OCI-LY1 (cell line): ENCODE measurements around the gene GPR137B.

Experiments used
- H2AFZ ChIP-seq: fragments of 200-600 bp; sonication (generic), shearing (Covaris generic); 2 replicates; pipeline ENCODE4 v1.6.0; 2014; ENCODE audit warnings: antibody characterized with exemption, mild to moderate bottlenecking, low read length
- H3F3A ChIP-seq: fragments of 200-600 bp; sonication (generic), shearing (Covaris generic); 2 replicates; pipeline ENCODE4 v1.6.0; 2014; ENCODE audit warnings: mild to moderate bottlenecking, antibody characterized with exemption, low read length, moderate library complexity; ENCODE audit not compliant: insufficient read depth
- H3K27ac ChIP-seq: fragments of 200-600 bp; sonication (generic); 2 replicates; pipeline ENCODE4 v1.5.1; 2014; ENCODE audit warnings: low read length, mixed run types, mild to moderate bottlenecking, low read depth; ENCODE audit not compliant: poor library complexity, severe bottlenecking
- H3K27me3 ChIP-seq: fragments of 200-600 bp; sonication (generic); 2 replicates; pipeline ENCODE4 v1.6.0; 2014; ENCODE audit warnings: antibody characterized with exemption, mild to moderate bottlenecking, low read length, moderate library complexity; ENCODE audit not compliant: insufficient read depth
- H3K36me3 ChIP-seq: fragments of 200-600 bp; sonication (generic); 2 replicates; pipeline ENCODE4 v1.6.1; 2014; ENCODE audit warnings: mild to moderate bottlenecking, antibody characterized with exemption, low read length, moderate library complexity, mixed read lengths; ENCODE audit not compliant: insufficient read depth
- H3K4me1 ChIP-seq: fragments of 200-600 bp; sonication (generic); 2 replicates; pipeline ENCODE4 v1.5.1; 2014; ENCODE audit warnings: mild to moderate bottlenecking, low read length, moderate library complexity; ENCODE audit not compliant: insufficient read depth, severe bottlenecking
- H3K4me2 ChIP-seq: fragments of 200-600 bp; sonication (generic), shearing (Covaris generic); 2 replicates; pipeline ENCODE4 v1.6.1; 2014; ENCODE audit warnings: low read length
- H3K4me3 ChIP-seq: fragments of 200-600 bp; sonication (generic); 2 replicates; pipeline ENCODE4 v1.5.1; 2014; ENCODE audit warnings: low read length, low read depth, mild to moderate bottlenecking, mixed read lengths; ENCODE audit not compliant: poor library complexity, severe bottlenecking
- H3K79me2 ChIP-seq: fragments of 200-600 bp; shearing (Covaris generic); 2 replicates; pipeline ENCODE4 v1.6.1; 2016; ENCODE audit warnings: mixed run types, low read length, mixed read lengths; ENCODE audit not compliant: insufficient read depth
- H3K9ac ChIP-seq: fragments of 200-600 bp; sonication (generic), shearing (Covaris generic); 2 replicates; pipeline ENCODE4 v1.6.1; 2014; ENCODE audit warnings: mild to moderate bottlenecking, low read length, mixed read lengths
- H3K9me2 ChIP-seq: fragments of 200-600 bp; sonication (generic), shearing (Covaris generic); 2 replicates; pipeline ENCODE4 v1.6.1; 2014; ENCODE audit warnings: low read depth, mild to moderate bottlenecking, low read length, mixed read lengths
- H3K9me3 ChIP-seq: fragments of 200-600 bp; shearing (Covaris generic); 2 replicates; pipeline ENCODE4 v1.6.1; 2014; ENCODE audit warnings: low read length, mixed read lengths
- H4K20me1 ChIP-seq: fragments of 200-600 bp; sonication (generic), shearing (Covaris generic); 2 replicates; pipeline ENCODE4 v1.6.0; 2016; ENCODE audit warnings: mild to moderate bottlenecking, low read length; ENCODE audit not compliant: insufficient read depth
- CTCF ChIP-seq: fragments of 200-600 bp; sonication (generic), shearing (Covaris generic); IDR thresholded peaks from 2 replicates; pipeline ENCODE4 v1.5.1; 2017; ENCODE audit warnings: mild to moderate bottlenecking, antibody characterized with exemption, low read length, moderate library complexity, mixed read lengths
- EZH2 ChIP-seq: fragments of 200-600 bp; sonication (generic), shearing (Covaris generic); IDR thresholded peaks from 2 replicates; pipeline ENCODE4 v1.8.0; 2017; ENCODE audit warnings: borderline replicate concordance, mixed run types, mild to moderate bottlenecking, antibody characterized with exemption, low read length, moderate library complexity, mixed read lengths

Gene GPR137B

GRCh38 chr1:236149696-236150228 lies 7.4 kb downstream of the GPR137B start:
- Histone ChIP-seq H4K20me1 (no peaks in the 10 kb centered on the region), H3K27ac (peak overlapping the region; percentile 25), H3F3A (no peaks in the 10 kb centered on the region), H3K4me3 (peak overlapping the region; percentile 28), H3K9me2 (no peaks in the 10 kb centered on the region), H3K27me3 (no peaks in the 10 kb centered on the region), H2AFZ (no peak overlapping the region), H3K79me2 (peaks cover 25% of the 10 kb centered on the region; the same call in 1 of the 2 replicates), H3K9ac (peak overlapping the region; percentile 31; the same call in 1 of the 2 replicates), H3K9me3 (no peaks in the 10 kb centered on the region), H3K4me2 (peak overlapping the region; percentile 58), H3K4me1 (peaks cover 47% of the 10 kb centered on the region), H3K36me3 (peaks cover 16% of the 10 kb centered on the region)
- TF ChIP-seq EZH2 (no peak), CTCF (no peak)

GRCh38 chr1:236150311-236150955 lies 8.1 kb downstream of the GPR137B start:
- H3K9me3 ChIP-seq = no peaks in the 10 kb centered on the region
- no peaks in the 10 kb centered on the region for H4K20me1 ChIP-seq
- peak overlapping the region; percentile 25 for H3K27ac ChIP-seq
- H3K4me1 ChIP-seq = peaks cover 46% of the 10 kb centered on the region
- H3K27me3 ChIP-seq = no peaks in the 10 kb centered on the region
- H3K9ac ChIP-seq = peak overlapping the region; percentile 31; the same call in 1 of the 2 replicates
- H3K36me3 ChIP-seq = peaks cover 16% of the 10 kb centered on the region
- peak overlapping the region; percentile 58 for H3K4me2 ChIP-seq
- H3K79me2 ChIP-seq = peaks cover 25% of the 10 kb centered on the region; the same call in 1 of the 2 replicates
- H3F3A ChIP-seq = no peaks in the 10 kb centered on the region
- peak overlapping the region; percentile 28 for H3K4me3 ChIP-seq
- TF ChIP-seq CTCF (no peak), EZH2 (no peak)
- no peak overlapping the region for H2AFZ ChIP-seq
- no peaks in the 10 kb centered on the region for H3K9me2 ChIP-seq

- Histone ChIP-seq H2AFZ (no peak overlapping the region), H3K4me1 (peaks cover 47% of the 10 kb centered on the region), H4K20me1 (no peaks in the 10 kb centered on the region), H3K27me3 (no peaks in the 10 kb centered on the region), H3K36me3 (peaks cover 15% of the 10 kb centered on the region), H3K4me3 (peak overlapping the region; percentile 28), H3K4me2 (peak overlapping the region; percentile 58; the same call in 1 of the 2 replicates), H3F3A (no peaks in the 10 kb centered on the region), H3K9ac (no peak overlapping the region), H3K9me2 (no peaks in the 10 kb centered on the region), H3K79me2 (peaks cover 25% of the 10 kb centered on the region; the same call in 1 of the 2 replicates), H3K9me3 (no peaks in the 10 kb centered on the region), H3K27ac (peak overlapping the region; percentile 25)
- TF ChIP-seq CTCF (no peak), EZH2 (no peak)
Measured at GRCh38 chr1:236150986-236151385, 8.6 kb downstream of the GPR137B start.
